ENCODE results near the gene DOK6.
"Not testable (repeated sequence)": the region's sequence is repeated elsewhere in the genome, so short reads cannot be mapped to it uniquely, and the experiment has no call there.

DOK6 gene

GRCh38 chr18:69871363-69871762, 470.7 kb downstream of the DOK6 start:
- no peak for DNase-seq (ENCODE audit: low read depth)

DNA sequence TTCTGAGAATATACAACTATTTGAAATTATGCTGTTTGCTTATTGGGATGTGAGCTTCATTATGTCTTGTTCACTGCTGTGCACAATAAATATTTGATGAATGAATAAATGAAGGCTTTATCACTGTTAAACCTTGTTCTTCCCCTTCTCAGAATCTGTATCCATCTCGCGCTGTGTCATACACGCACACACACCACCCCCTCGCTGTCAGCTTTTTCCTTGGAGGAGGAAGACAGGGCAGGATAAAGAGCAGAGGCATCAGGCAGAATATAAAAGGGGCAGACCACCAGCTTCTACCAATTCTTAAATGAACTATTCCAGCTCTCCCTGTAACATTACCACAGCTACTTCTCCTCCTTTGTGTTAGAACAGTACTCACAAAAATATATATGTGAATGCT, 472.0 kb downstream of the DOK6 start:
- no peak for DNase-seq (ENCODE audit: low read depth)

- no peak for DNase-seq (ENCODE audit: low read depth)
These were observed 473.4 kb downstream of the DOK6 start for GRCh38 chr18:69874058-69874457.

DNA sequence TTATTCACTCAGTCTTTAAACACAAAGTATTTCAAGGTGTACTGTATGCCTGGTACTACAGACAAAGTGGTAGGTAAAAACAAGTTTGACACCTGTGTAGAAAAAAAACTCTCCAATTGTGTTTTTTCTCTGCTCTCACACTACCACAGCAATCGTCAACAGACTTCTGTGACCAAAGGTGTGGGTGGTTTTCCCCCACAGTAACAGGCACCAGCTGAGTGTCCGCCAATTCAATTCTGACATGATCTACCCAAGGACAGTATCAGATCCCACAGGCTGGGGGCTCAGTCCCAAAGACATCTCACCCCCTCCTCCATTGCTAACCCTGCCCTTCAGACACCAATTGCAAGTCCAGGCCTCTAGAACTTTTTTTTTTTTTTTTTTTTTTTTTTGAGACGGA, 475.8 kb downstream of the DOK6 start:
- DNase-seq (ENCODE audit: low read depth): no peak

- no peak for DNase-seq (ENCODE audit: low read depth)
These were observed 477.7 kb downstream of the DOK6 start for GRCh38 chr18:69878213-69878933.

DNA sequence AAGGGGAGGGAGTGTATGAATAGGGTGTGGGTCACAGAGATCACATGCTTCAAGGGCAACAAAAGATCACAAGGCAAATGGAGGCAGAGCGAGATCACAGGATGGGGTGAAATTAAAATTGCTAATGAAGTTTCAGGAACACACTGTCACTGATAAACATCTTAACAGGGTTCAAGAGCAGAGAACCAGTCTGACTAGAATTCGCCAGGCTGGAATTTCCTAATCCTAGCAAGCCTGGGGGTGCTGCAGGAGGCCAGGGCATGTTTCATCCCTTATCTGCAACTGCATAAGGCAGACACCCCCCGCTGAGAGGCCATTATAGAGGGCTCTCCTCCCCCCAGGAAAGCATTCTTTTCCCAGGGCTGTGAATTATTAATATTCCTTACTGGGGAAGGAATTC, 478.4 kb downstream of the DOK6 start:
- not testable (repeated sequence) for DNase-seq (ENCODE audit: low read depth)

DNA sequence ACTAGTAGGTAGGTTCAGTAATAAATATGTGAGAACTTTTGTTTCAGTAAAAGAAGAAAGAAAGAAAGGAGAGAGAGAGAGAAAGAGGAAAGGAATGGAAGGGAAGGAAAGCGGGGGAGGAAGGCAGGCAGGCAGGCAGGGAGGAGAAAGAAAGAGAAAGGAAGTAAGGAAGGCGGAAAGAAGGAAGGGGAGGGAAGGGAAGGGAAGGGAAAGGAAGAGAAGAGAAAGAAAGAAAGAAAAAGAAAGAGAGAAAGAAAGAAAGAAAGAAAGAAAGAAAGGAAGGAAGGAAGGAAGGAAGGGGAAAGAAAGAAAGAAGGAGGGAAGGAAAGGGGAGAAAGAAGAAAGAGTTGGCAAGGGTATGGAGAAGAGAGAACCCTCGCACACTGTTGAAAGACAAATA, 479.4 kb downstream of the DOK6 start:
- DNase-seq (ENCODE audit: low read depth): no peak

GRCh38 chr18:69882965-69883668, 482.4 kb downstream of the DOK6 start:
- DNase-seq (ENCODE audit: low read depth): no peak

GRCh38 chr18:69883781-69884180, 483.1 kb downstream of the DOK6 start:
- DNase-seq (ENCODE audit: low read depth): no peak

DNA sequence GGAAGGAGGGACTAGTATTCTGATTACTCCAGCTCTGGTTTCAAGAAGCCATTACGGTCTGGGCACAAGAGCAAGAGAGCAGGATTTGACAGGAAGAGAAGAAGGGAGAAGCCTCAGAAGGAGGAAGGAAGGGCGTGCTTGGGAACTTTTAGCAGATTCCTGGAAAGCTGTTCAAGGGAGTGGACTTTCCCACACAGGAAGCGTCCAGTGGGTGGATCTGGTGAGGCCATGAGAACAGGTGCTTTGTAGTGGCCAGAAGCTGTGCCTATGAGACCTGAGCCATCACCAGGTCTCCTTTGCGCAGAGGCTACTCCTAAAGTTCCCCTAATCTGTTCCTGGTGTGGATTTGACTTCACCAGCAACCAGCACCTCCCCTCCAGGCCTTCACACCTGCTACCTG, 484.7 kb downstream of the DOK6 start:
- DNase-seq (ENCODE audit: low read depth): no peak

GRCh38 chr18:69885841-69886531, 485.3 kb downstream of the DOK6 start:
- no peak for DNase-seq (ENCODE audit: low read depth)

- DNase-seq (ENCODE audit: low read depth): no peak
These were observed 486.6 kb downstream of the DOK6 start for GRCh38 chr18:69887256-69887655.

- DNase-seq (ENCODE audit: low read depth): no peak
These were observed 488.3 kb downstream of the DOK6 start for GRCh38 chr18:69889009-69889408.

DNA sequence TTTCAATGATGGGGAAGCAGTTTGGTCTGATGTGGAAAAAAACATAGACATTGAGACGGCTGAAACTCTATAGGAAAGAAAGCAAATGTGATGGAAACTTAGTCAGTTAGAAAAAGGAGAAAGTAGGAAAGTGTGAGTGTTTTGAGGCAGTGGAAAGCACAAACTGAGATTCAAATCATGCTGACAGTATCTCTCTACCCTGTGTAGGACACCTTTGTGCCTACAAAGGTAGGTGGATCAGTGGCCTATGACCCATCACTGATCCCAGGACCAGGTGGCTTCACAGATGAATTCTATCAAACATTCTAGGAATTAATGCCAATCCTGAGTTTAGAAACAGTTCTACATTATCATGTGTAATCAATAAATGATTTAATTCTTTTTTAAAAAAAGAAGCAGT, 489.9 kb downstream of the DOK6 start:
- DNase-seq (ENCODE audit: low read depth): no peak

DNA sequence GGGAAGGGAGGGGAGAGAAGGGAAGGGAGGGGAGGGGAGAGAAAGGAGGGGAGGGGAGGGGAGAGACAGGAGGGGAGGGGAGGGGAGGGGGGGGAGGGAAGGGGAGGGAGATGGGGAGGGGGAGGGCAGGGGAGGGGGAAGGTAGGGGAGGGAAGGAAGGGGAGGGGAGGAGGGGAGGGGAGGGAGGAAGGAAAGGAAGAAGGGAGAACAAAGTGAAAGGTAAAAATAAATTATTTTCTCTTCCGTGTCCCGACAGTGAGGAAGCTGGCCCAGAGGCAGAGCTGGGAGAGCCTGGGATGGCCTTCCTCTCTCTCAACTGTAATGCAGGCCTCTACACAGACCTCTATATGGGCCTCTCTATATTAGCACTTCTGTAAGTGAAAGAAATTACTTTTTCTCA, 493.8 kb downstream of the DOK6 start:
- DNase-seq (ENCODE audit: low read depth): no peak

DNA sequence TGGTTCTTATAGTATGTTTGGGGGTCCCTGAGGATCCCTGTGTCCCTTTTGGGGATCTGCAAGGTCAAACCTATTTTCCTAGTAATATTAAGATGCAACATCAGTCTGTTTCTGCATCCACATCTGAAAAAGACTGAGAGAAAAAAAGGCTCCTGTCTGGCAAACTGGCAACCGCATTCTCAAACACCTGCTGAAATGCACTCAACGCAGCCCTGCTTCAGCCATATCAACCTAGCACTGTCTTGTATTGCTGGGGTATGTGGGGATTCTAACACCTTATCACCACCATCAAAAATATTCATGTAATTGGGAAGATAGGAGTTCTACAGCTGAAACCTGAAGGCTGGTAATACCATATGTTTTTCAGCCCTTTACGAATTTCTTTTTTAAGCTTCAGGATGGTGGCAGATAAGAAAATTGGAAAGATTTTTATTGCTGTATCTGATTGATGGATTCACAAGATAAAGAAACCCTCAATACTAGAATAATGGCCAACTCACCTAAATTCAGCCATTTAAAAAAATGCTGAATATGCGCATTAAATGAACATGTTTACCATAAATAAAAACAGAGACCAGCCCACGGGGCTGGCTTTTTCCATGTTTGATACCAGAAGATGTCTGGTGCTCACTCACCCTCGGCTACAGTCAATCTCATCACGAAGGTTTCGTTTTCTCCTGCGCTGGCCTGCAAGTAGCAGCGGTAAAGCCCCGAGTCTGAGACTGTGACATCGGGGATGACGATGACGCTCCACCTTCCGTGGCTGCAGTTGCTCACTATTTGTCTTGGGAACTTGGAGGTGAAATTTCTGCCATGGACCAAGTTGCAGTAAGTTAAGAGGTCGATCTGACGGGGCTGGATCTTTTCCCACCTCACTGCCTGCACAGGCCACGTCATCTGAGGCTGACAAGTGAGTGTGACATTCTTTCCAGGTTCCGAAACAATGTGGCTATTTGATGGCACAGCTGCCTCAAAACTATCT, 494.7 kb downstream of the DOK6 start:
- no peak for DNase-seq (ENCODE audit: low read depth)

DNA sequence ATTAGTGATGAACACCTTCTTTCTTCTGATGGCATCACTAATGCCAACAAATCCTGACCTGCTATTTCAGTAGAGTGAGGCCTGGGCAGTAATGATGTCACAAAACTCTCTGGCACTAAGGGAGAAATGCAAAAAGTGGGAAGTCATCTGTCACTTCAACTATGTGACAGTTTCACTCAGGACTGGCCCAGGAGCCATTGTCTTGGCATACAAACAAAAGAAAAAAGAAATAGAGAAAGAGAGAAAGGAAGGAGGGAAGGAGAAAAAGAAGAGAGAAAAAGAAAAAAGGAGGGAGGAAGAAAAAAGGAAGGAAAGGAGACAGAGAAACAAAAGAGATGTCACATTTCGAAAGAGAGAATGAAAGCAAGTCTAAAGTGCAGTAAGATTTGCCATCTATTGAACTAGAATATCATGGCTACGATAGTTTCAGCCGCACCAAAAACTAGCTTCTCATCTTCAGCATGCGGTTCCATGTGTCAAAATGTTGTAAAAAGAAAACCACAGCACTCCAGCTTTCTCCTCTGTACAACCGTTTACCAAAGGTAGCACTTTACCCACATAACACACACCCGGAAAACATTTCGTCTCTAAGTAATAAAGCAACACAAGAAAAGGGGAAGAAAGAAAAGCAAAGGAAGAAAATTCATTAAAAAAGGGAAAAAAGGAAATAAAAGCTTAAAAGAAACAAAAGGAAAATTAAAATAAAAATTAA, 496.9 kb downstream of the DOK6 start:
- no peak for DNase-seq (ENCODE audit: low read depth)

- no peak for DNase-seq (ENCODE audit: low read depth)
These were observed 497.7 kb downstream of the DOK6 start for GRCh38 chr18:69898241-69898861.

Data from activated gamma-delta T cell treated with anti-CD3 and anti-CD28 coated beads, Interleukin-2, amount 50 U/mL, for 16 hours (primary cell).